Choroid plexus epithelial cell (primary cell): ENCODE data around the gene DUSP3.

Experiments
- DNase-seq: peaks from one replicate; pipeline ENCODE4 v3.0.0-alpha.2; 2010; ENCODE audit warnings: low read depth
- H3K4me3 ChIP-seq: 2 replicates; pipeline ENCODE4 v1.5.1; 2011; ENCODE audit warnings: low read depth, mild to moderate bottlenecking, control low read depth, low read length, moderate library complexity
- TF ChIP-seq, protein P1 (sequence below): conservative IDR thresholded peaks from 2 replicates; pipeline ENCODE4 v1.5.1; 2011; ENCODE audit warnings: low read depth, mild to moderate bottlenecking, control low read depth, inconsistent platforms, low read length, moderate library complexity

The DUSP3 gene

GRCh38 chr17:43760254-43760852 lies 18.4 kb downstream of the DUSP3 start:
- no peak overlapping the region for H3K4me3 ChIP-seq
- TF ChIP-seq, protein P1, sequence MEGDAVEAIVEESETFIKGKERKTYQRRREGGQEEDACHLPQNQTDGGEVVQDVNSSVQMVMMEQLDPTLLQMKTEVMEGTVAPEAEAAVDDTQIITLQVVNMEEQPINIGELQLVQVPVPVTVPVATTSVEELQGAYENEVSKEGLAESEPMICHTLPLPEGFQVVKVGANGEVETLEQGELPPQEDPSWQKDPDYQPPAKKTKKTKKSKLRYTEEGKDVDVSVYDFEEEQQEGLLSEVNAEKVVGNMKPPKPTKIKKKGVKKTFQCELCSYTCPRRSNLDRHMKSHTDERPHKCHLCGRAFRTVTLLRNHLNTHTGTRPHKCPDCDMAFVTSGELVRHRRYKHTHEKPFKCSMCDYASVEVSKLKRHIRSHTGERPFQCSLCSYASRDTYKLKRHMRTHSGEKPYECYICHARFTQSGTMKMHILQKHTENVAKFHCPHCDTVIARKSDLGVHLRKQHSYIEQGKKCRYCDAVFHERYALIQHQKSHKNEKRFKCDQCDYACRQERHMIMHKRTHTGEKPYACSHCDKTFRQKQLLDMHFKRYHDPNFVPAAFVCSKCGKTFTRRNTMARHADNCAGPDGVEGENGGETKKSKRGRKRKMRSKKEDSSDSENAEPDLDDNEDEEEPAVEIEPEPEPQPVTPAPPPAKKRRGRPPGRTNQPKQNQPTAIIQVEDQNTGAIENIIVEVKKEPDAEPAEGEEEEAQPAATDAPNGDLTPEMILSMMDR: peak; percentile 100
- peak; percentile 97 for DNase-seq

DNA sequence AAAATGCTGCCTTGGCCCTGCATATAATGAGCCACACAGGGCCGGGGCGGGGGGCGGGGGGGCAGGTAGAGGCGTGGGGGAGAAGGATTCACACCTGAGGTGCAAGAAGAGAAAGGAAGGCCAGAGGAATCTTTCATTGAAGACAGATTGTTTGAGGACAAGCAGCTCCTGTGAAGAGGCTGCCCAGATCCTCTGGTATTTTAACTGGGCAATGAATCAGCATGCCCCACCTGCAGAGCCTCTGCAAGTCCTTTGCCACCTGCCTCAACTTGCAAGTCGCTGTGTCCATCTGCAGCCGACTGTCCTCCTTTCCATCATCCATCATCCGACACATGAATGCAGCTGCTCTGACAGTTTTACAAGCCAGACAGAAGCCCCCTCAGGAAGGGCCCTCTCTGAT lies 18.9 kb downstream of the DUSP3 start:
- H3K4me3 ChIP-seq: no peak overlapping the region
- TF ChIP-seq, protein P1: no peak

DNA sequence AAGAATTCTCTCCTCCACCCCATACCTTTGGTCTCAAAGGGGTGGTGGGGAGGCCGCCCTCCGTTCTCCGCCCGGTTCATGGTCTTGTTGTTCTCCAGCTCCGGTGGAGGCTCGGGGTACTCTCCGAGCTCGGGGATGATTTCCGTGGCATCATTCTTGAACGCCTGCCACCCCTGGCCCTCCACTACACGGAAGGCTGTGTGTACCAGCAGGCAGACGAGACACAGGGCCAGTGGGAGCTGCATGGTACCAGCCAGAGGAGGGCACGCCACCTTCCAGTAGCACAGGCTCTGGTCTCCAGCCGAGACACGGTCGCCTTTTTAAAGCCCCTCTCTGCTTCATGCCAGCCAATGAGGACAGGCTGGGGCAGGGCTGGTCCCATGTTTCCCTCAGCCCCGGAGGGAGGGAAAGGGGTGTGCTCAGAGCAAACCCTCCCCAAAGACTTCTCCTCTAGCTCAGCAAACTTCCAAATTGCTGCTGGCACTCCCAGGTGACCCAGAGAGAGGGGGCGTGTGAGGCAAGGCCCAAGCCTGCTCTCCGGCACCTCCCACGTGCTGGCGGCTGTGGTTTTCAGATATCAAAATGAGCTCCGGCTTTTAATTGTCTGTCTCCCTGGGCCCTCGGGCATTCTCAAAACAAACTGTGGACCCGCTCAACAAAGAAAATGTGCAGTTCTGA lies 20.1 kb downstream of the DUSP3 start, which contains the start of gene SOST:
SOST (minus strand) TSS at position 295 of the 678 bp plus-strand sequence; CDS start at position 245, 50 bp downstream.
- H3K4me3 ChIP-seq: no peak within 1 kb of the TSS
- TF ChIP-seq, protein P1: no peak
- no peak for DNase-seq

More for the DNA sequence above, 18.9 kb downstream of the DUSP3 start:
- no peak for DNase-seq

DNA sequence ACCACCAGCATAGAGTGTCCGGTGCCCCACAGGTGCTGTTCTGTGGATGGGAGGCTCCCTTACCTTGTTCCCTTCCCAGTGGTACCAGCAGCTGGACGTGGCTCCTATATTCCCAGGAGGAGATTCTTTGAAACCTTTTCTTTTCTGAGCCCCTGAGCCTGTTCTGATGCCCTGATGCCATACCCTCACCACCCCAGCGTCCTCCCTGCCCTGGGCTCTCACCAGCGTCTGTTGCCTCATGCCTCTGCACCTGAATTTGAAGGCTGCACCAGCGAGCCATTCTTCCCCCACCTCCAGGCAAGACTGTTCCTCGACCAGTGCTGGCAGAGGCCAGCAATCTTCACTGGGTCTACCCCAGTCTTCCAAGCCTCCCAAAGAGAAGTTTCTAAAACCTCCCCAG lies 20.7 kb downstream of the DUSP3 start:
- TF ChIP-seq, protein P1: no peak
- DNase-seq: no peak

DNA sequence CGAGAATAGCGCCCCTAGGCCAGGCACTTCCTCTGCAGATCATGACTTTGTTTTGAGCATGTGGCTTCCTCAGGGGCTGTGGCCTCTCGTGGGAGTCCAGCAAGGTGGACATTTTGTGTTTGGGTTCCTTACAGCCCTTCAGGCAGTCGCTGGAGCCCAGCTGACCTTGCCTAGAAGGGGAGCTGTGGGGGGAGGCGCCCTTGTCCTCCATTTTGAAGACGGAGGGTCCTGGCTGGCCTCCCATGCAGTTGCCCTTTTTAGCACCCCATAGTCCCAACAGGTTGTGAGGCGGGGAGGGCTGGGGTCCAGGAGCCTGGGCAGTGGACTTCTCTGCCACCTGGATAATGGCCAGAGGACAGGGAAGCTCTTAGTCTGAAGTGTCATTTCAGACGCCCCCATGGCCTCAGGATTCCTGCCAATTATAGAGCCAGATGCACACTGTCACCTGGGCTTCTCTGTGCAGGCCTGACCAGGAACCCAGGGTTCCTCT lies 21.6 kb downstream of the DUSP3 start:
- TF ChIP-seq, protein P1: no peak
- no peak overlapping the region for H3K4me3 ChIP-seq
- no peak for DNase-seq

More for the DNA sequence above, 20.7 kb downstream of the DUSP3 start:
- H3K4me3 ChIP-seq: no peak overlapping the region

GRCh38 chr17:43756201-43756600 lies 22.6 kb downstream of the DUSP3 start:
- TF ChIP-seq, protein P1: no peak
- H3K4me3 ChIP-seq: no peak overlapping the region
- no peak for DNase-seq

- H3K4me3 ChIP-seq: peak overlapping the region; percentile 17
- peak; percentile 25 for DNase-seq
- TF ChIP-seq, protein P1: no peak
Measured at GRCh38 chr17:43755389-43755875, 23.3 kb downstream of the DUSP3 start.
